Subcutaneous adipose tissue (tissue), 4 donors: ENCODE data around the gene RNASEH2B. TPM values are rescaled to one million over a fixed set of nuclear protein-coding genes. Genes with fewer than 3 reads are reported as not detected.

Source experiments
- CTCF ChIP-seq: fragments of 450-650 bp; IDR thresholded peaks from one replicate; pipeline ENCODE4 v1.5.1; 2016; ENCODE audit warnings: low read depth, mild to moderate bottlenecking, control low read depth, antibody characterized with exemption, moderate library complexity
- total RNA-seq, 4 donors: library from RNA; depleted of rRNA; stranded (reverse); fragments of >200 nt; gene quantifications; one replicate each; pipeline ENCODE4 v1.1.0, GENCODE V29; 2016

Gene RNASEH2B
- total RNA-seq, 4 donors from 2014 or later: 23.4 to 63.6 (median 39.0) TPM

GRCh38 chr13:50923272-50923671 is 13.7 kb downstream of the RNASEH2B start:
- no peak for TF ChIP-seq CTCF

GRCh38 chr13:50924025-50924424 is 14.4 kb downstream of the RNASEH2B start:
- TF ChIP-seq CTCF: no peak

- TF ChIP-seq CTCF: no peak
Measured at GRCh38 chr13:50927701-50928100, 18.1 kb downstream of the RNASEH2B start.

GRCh38 chr13:50928102-50928501 is 18.5 kb downstream of the RNASEH2B start:
- TF ChIP-seq CTCF: no peak

GRCh38 chr13:50928659-50929462 is 19.3 kb downstream of the RNASEH2B start:
- no peak for TF ChIP-seq CTCF

GRCh38 chr13:50932091-50932490 is 22.5 kb downstream of the RNASEH2B start:
- TF ChIP-seq CTCF: no peak

- no peak for TF ChIP-seq CTCF
Measured at GRCh38 chr13:50934735-50935435, 25.3 kb downstream of the RNASEH2B start.
